Measurements from ENCODE around the gene CUEDC1. TPM values are rescaled to one million over a fixed set of nuclear protein-coding genes. Genes with fewer than 3 reads are reported as not detected.

Gene CUEDC1
- total RNA-seq, 4 donors from 2014 or later = 31.2 to 43.9 (median 34.3) TPM

DNA sequence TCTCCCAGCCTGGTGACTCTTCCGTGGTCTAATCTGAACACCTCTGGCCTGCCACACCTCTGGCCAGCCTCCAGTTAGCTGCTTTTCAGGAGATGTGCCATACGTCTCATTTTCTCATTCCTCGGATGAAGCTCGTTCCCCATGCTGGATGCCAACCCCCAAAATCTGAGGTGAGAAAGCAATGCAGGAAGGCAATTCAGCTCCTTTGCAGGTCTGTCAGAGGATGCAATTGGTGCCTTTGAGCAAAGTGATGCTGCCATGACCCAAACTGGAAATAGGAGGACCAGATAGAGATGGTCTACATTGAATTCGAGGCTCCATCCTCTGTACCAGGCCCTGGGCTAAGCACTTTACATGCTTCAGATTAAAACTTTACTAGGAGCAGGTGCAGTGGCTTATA is 11.0 kb upstream of the CUEDC1 start:
- in situ Hi-C loops (cut with MboI; ENCODE audit: low sequenced_read_pairs in 4 of 4) (no loop called here), intact Hi-C loops (cut with DNase I; ENCODE audit: low total_unique reads) (no loop called here)
- ATAC-seq = no peak

DNA sequence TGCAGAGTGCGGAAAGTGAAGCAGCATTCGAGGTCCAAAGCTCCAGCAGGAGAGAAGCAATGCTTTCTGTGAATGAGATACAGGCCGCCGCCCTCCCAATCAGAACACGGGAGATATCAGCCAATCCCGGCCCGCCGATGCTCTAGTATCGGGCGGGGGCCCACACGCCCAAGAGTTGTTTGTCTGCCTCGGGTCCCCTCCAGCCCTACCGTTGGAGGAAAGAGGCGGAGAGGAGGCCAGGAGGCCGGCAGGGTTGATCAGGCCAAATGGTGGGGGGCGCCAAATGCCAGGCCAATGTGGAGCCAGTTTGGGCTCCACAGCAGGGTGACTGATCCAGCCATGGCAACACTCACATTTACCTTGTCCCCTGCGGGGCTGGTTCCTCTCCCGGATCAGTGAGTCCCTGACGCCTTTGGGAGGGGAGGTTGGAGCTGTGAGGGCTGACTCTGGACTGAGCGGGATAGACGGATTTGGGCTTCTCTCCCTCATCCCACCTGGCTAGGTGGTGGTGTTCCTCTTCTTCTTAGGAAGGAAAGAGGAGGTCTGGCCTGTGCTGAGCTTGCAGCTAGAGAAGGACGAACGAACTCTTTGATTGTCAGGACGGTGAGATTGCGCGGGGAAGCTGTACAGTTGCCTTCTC is 10.4 kb upstream of the CUEDC1 start:
- H3K4me1 ChIP-seq = peaks cover 6 to 12% of the 10 kb centered on the region in 2 donors
- H3K9me3 ChIP-seq = no peaks in the 10 kb centered on the region
- TF ChIP-seq POLR2A (IDR thresholded peaks at IDR 0.05) = no peak
- TF ChIP-seq, protein P1, sequence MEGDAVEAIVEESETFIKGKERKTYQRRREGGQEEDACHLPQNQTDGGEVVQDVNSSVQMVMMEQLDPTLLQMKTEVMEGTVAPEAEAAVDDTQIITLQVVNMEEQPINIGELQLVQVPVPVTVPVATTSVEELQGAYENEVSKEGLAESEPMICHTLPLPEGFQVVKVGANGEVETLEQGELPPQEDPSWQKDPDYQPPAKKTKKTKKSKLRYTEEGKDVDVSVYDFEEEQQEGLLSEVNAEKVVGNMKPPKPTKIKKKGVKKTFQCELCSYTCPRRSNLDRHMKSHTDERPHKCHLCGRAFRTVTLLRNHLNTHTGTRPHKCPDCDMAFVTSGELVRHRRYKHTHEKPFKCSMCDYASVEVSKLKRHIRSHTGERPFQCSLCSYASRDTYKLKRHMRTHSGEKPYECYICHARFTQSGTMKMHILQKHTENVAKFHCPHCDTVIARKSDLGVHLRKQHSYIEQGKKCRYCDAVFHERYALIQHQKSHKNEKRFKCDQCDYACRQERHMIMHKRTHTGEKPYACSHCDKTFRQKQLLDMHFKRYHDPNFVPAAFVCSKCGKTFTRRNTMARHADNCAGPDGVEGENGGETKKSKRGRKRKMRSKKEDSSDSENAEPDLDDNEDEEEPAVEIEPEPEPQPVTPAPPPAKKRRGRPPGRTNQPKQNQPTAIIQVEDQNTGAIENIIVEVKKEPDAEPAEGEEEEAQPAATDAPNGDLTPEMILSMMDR (IDR thresholded peaks at IDR 0.05 in 4 of 5, conservative IDR thresholded peaks at IDR 0.05 in 1 of 5) = no peak
- in situ Hi-C loops (cut with MboI; ENCODE audit: low sequenced_read_pairs in 4 of 4) (no loop called here), intact Hi-C loops (cut with DNase I; ENCODE audit: low total_unique reads) (no loop called here)
- H3K27me3 ChIP-seq = no peaks in the 10 kb centered on the region
- no peaks in the 10 kb centered on the region for H3K36me3 ChIP-seq
- DNase-seq (no peak), ATAC-seq (no peak)
- H3K4me3 ChIP-seq = no peak overlapping the region
- H3K27ac ChIP-seq = peak overlapping the region in 1 of 4 donors; percentile 22

More for the DNA sequence above, 11.0 kb upstream of the CUEDC1 start:
- Histone ChIP-seq H3K4me3 (no peak overlapping the region), H3K36me3 (no peaks in the 10 kb centered on the region), H3K9me3 (no peaks in the 10 kb centered on the region), H3K4me1 (peaks cover 6 to 12% of the 10 kb centered on the region in 2 donors), H3K27ac (peak overlapping the region; percentile 33 to 70 (median 58)), H3K27me3 (no peaks in the 10 kb centered on the region)
- DNase-seq = no peak
- TF ChIP-seq, protein P1 (IDR thresholded peaks at IDR 0.05 in 4 of 5, conservative IDR thresholded peaks at IDR 0.05 in 1 of 5) = no peak

DNA sequence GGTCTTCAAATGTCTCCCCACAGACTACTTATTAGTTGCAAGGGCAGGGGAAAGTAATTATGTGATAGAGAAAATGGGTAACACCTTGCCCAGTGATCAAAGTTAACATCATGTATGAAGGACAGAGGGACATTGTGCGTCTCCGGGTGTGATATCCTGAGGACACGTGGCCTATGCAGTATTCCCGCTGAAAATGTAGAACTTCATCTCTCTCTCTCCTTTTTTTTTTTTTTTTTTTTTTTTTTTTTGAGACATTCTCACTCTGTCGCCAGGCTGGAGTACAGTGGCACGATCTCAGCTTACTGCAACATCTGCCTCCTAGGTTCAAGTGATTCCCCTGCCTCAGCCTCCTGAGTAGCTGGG is 7.9 kb upstream of the CUEDC1 start:
- no peak for DNase-seq
- Histone ChIP-seq H3K4me3 (no peak overlapping the region), H3K4me1 (peaks cover 6 to 12% of the 10 kb centered on the region in 2 donors), H3K9me3 (no peaks in the 10 kb centered on the region), H3K27ac (no peak overlapping the region), H3K36me3 (no peaks in the 10 kb centered on the region), H3K27me3 (no peaks in the 10 kb centered on the region)
- ATAC-seq = no peak
- in situ Hi-C loops (cut with MboI; ENCODE audit: low sequenced_read_pairs in 4 of 4) (no loop called here), intact Hi-C loops (cut with DNase I; ENCODE audit: low total_unique reads) (no loop called here)
- TF ChIP-seq, protein P1 (IDR thresholded peaks at IDR 0.05 in 4 of 5, conservative IDR thresholded peaks at IDR 0.05 in 1 of 5) = no peak
- TF ChIP-seq POLR2A (IDR thresholded peaks at IDR 0.05) = no peak

DNA sequence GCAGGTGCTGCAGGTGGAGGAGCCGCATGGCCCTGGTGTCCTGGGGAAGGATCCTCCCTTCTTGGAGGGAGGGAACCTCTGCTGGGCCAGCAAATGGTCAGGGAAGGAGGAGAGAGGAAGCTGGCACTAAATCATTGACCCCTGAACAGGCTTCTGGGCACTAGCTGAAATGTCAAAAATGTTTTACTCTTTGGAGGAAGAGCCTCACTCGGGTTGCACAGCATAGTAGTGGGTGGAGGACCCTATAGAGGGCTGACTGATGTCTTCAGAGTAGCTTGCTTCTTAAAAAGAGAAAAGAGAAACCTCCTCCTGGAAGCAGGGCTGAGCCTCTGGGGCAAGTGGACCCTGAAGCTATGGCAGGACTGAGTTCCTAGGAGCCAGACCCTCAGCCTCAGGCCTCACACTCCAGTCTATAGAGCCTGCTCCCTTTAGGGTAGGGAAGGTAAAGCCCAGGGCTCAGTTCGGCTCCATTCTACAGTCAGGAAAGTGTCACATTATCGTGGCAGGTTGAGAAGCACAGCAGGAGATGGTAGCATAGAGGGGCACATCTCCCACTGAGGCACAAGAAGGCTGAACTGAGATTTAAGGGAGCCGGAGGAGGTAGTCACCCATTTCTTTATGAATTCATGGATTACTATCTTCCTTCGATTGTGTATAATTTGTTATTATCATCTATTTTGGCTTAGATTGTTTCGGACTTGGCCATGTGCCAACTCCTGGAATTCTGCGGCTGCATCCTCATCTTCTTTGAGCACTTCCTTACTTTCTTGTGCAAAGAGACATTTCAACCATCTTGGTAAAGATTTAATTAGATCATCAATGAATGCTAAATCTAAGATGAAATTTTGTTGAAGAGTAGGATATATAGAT is 7.3 kb upstream of the CUEDC1 start:
- Histone ChIP-seq H3K9me3 (no peaks in the 10 kb centered on the region), H3K4me3 (no peak overlapping the region), H3K27ac (no peak overlapping the region), H3K27me3 (no peaks in the 10 kb centered on the region), H3K36me3 (no peaks in the 10 kb centered on the region), H3K4me1 (peaks cover 6 to 12% of the 10 kb centered on the region in 2 donors)
- DNase-seq = no peak
- in situ Hi-C loops (cut with MboI; ENCODE audit: low sequenced_read_pairs in 4 of 4) (no loop called here), intact Hi-C loops (cut with DNase I; ENCODE audit: low total_unique reads) (no loop called here)
- no peak for ATAC-seq
- no peak for TF ChIP-seq POLR2A (IDR thresholded peaks at IDR 0.05)
- TF ChIP-seq, protein P1 (IDR thresholded peaks at IDR 0.05 in 4 of 5, conservative IDR thresholded peaks at IDR 0.05 in 1 of 5) = no peak
